Spleen (tissue), 7 donors: ENCODE data around the gene TRIM56.

Experiments used
- CTCF ChIP-seq, 11 experiments: fragments of 200-600 bp in 7 of 11; fragments of 450-650 bp in 4 of 11; sonication (generic) in 4 of 11; IDR thresholded peaks in 8 of 11; conservative IDR thresholded peaks in 3 of 11; 1 replicate in 7 of 11; 2 replicates in 4 of 11; pipeline versions ENCODE4 v1.4.0 to v1.8.0; 2016 to 2021; ENCODE audit warnings: antibody characterized with exemption in 11 of 11, inconsistent platforms in 4 of 11, mild to moderate bottlenecking in 1 of 11
- POLR2A ChIP-seq, 3 donors: fragments of 450-650 bp; IDR thresholded peaks; one replicate each; pipeline ENCODE4 v1.5.1; 2017; ENCODE audit warnings: antibody characterized with exemption in 3 of 3, mild to moderate bottlenecking in 1 of 3
- POLR2AphosphoS5 ChIP-seq, 3 donors: sonication (generic); formaldehyde crosslinking; IDR thresholded peaks; one replicate each; pipeline ENCODE4 v1.5.1; 2017; ENCODE audit warnings: antibody characterized with exemption in 3 of 3
- donor health status: DM: no; HTN: no; CAD: no; lungs with moderate emphysema.
- donor health status: DM: no; HTN: no; CAD: no.
- donor health status: DM: no; HTN: no; CAD: no.

GRCh38 chr7:101099969-101100781 is 14.9 kb downstream of the TRIM56 start:
- TF ChIP-seq POLR2A (IDR thresholded peaks at IDR 0.05), result no peak
- TF ChIP-seq POLR2AphosphoS5 (IDR thresholded peaks at IDR 0.05), result peak; percentile 73 to 79 (median 77)
- TF ChIP-seq CTCF (IDR thresholded peaks at IDR 0.05 in 8 of 11, conservative IDR thresholded peaks at IDR 0.05 in 3 of 11), result no peak
